Measurements from ENCODE around the gene TCEAL4.
A peak's percentile ranks its signal among the peaks of the same experiment; 100 is the strongest.

TCEAL4 gene

DNA sequence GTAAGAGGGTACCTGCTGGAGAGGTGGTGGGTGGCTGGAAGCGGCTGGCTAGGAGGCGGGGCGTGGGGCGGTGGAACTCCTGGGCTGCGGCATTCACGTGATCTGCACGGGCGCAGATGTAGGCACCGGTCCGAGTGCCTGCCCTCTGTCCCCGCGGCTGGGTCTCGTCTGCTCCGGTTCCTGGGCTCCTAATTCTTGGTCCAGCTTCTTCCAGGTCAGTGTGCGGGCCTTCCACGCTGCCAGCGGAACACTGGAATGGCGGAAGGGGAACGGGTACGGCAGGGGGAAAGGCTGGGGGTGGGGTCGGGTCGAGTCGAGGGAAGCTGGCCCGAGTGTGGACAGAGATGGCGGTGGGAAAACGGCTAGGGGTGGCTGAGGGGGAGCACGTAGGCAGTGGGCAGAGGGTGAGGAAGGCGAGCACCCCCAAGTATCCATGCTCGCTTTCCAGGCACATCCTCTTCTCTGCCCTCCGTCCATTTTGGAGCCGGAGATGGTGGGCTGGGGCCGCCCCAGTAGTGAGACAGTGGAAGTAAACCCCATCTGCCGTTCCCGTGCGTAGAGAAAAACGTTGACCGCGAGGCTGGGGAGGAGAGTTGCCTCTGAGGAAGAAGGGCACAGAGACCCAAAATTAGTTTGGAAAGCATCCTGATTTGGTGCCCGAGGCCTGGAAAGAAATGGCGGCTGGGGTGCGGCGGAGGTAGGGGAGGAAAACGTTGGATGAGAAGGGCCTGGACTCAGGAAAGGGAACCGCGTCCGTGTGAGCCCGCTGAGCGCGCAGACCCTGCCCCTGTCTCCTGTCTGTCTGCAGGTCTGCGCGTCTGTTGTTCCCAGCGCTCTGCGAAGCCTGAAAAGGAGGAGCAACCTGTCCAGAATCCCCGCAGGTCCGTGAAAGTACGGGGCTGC, at the start of gene TCEAL4:
Gene TCEAL4, plus strand, starts transcription at position 105 of the 903 bp plus-strand sequence. CDS start 1,161 bp downstream, outside the sequence.
- H3K9me3 ChIP-seq (ENCODE audit: control insufficient read depth, insufficient read depth, low read length): no peaks in the 10 kb centered on the region
- H3K4me3 ChIP-seq (ENCODE audit: low read depth, low read length): peak within 1 kb of the TSS; percentile 89
- peaks cover 13% of the 10 kb centered on the region for H3K36me3 ChIP-seq (ENCODE audit: control insufficient read depth, insufficient read depth, low read length)
- H3K27ac ChIP-seq (ENCODE audit: low read depth, low read length): no peak within 1 kb of the TSS
- H3K4me1 ChIP-seq (ENCODE audit: control insufficient read depth, insufficient read depth, low read length): no peaks in the 10 kb centered on the region
- H3K9ac ChIP-seq (ENCODE audit: low read depth, low read length): peak within 1 kb of the TSS; percentile 69
- H3K27me3 ChIP-seq (ENCODE audit: control insufficient read depth, insufficient read depth, low read length): peaks cover 10% of the 10 kb centered on the region

DNA sequence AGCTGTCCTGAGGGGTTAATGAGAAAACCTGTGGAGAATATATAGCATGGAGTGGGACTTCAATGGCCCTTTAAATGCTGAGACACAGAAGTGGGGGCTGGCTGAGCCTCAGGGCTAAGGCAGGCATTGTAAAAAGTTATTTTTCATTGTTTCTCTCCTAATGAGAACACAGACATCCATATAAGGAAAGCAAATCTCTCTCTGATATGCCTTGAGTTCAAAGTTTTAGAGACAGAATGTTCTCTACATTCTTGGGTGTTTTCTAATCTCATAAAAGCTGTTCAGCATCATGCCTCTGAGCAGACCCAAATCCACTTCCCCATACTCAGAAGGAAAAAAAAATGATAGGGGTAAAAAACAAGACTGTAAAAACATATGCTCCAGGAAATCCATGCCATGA, 49.2 kb upstream of the TCEAL4 start:
- Histone ChIP-seq H3K4me1 (ENCODE audit: control insufficient read depth, insufficient read depth, low read length) (no peaks in the 10 kb centered on the region), H3K4me3 (ENCODE audit: low read depth, low read length) (no peak overlapping the region), H3K27ac (ENCODE audit: low read depth, low read length) (no peak overlapping the region), H3K36me3 (ENCODE audit: control insufficient read depth, insufficient read depth, low read length) (no peaks in the 10 kb centered on the region), H3K9ac (ENCODE audit: low read depth, low read length) (no peak overlapping the region), H3K9me3 (ENCODE audit: control insufficient read depth, insufficient read depth, low read length) (no peaks in the 10 kb centered on the region), H3K27me3 (ENCODE audit: control insufficient read depth, insufficient read depth, low read length) (peaks cover 7% of the 10 kb centered on the region)

DNA sequence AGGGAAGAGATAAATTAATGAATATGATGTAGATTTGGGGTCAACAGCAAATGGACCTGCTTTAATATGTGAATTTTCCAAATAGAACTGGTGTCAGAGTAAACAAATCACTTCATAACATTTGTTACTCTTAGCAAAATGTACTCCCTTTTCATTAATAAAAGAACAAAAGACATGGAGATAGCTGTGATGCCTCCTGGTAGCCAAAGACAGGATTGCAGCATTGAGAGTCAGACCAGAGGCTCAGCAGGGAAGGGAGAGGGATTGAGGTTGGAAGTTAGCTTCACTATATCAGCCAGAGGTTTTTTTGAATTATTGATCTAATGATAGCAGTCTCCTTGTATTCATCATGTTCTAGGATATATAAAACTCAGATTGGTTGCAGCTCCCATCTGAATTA, 48.6 kb upstream of the TCEAL4 start:
- no peaks in the 10 kb centered on the region for H3K36me3 ChIP-seq (ENCODE audit: control insufficient read depth, insufficient read depth, low read length)

DNA sequence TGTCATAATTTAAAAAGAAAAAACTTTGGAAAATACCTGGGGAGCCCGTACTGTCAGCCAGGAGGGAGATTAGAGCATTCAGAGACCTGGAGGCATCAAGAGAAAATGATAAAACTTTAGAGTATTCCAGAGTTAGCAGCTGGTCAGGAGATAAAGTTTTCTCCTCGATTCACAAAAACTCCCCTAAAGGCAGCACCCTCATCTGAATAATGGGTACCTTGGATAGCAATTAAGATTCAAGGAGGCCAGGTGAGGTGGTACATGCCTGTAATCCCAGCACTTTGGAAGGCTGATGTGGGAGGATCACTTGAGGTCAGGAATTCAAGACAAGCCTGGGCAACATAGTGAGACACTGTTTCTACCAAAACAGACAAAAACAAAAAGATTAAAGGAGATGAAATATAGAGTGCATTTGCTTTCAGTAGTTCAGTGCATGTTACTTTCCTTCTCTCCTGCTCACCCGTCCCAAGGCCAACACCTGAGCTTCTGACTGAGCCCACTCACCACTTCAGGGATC, 47.4 kb upstream of the TCEAL4 start:
- Histone ChIP-seq H3K9me3 (ENCODE audit: control insufficient read depth, insufficient read depth, low read length) (no peaks in the 10 kb centered on the region), H3K9ac (ENCODE audit: low read depth, low read length) (no peak overlapping the region), H3K4me3 (ENCODE audit: low read depth, low read length) (no peak overlapping the region), H3K27ac (ENCODE audit: low read depth, low read length) (no peak overlapping the region), H3K4me1 (ENCODE audit: control insufficient read depth, insufficient read depth, low read length) (peaks cover 4% of the 10 kb centered on the region; the same call in 1 of the 2 replicates), H3K36me3 (ENCODE audit: control insufficient read depth, insufficient read depth, low read length) (no peaks in the 10 kb centered on the region), H3K27me3 (ENCODE audit: control insufficient read depth, insufficient read depth, low read length) (peaks cover 7% of the 10 kb centered on the region)

More for the DNA sequence above, 48.6 kb upstream of the TCEAL4 start:
- H3K27ac ChIP-seq (ENCODE audit: low read depth, low read length): no peak overlapping the region
- no peak overlapping the region for H3K4me3 ChIP-seq (ENCODE audit: low read depth, low read length)
- no peaks in the 10 kb centered on the region for H3K9me3 ChIP-seq (ENCODE audit: control insufficient read depth, insufficient read depth, low read length)
- peaks cover 7% of the 10 kb centered on the region for H3K27me3 ChIP-seq (ENCODE audit: control insufficient read depth, insufficient read depth, low read length)
- no peaks in the 10 kb centered on the region for H3K4me1 ChIP-seq (ENCODE audit: control insufficient read depth, insufficient read depth, low read length)
- no peak overlapping the region for H3K9ac ChIP-seq (ENCODE audit: low read depth, low read length)

DNA sequence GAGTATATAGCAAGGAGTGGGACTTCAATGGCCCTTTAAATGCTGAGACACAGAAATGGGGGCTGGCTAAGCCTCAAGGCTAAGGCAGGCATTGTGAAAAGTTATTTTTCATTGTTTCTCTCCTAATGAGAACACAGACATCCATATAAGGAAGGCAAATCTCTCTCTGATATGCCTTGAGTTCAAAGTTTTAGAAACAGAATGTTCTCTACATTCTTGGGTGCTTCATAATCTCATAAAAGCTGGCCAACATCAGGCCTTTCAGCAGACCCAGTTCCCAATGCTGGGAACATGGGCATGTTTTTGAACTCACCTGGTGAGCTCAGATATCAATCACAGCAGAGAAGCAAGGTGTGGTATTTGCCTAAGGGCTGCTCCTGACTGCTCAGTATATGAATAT, 46.6 kb upstream of the TCEAL4 start:
- Histone ChIP-seq H3K9me3 (ENCODE audit: control insufficient read depth, insufficient read depth, low read length) (no peaks in the 10 kb centered on the region), H3K4me1 (ENCODE audit: control insufficient read depth, insufficient read depth, low read length) (peaks cover 4% of the 10 kb centered on the region; the same call in 1 of the 2 replicates), H3K27ac (ENCODE audit: low read depth, low read length) (no peak overlapping the region), H3K9ac (ENCODE audit: low read depth, low read length) (no peak overlapping the region), H3K36me3 (ENCODE audit: control insufficient read depth, insufficient read depth, low read length) (no peaks in the 10 kb centered on the region), H3K4me3 (ENCODE audit: low read depth, low read length) (no peak overlapping the region), H3K27me3 (ENCODE audit: control insufficient read depth, insufficient read depth, low read length) (peaks cover 7% of the 10 kb centered on the region)

DNA sequence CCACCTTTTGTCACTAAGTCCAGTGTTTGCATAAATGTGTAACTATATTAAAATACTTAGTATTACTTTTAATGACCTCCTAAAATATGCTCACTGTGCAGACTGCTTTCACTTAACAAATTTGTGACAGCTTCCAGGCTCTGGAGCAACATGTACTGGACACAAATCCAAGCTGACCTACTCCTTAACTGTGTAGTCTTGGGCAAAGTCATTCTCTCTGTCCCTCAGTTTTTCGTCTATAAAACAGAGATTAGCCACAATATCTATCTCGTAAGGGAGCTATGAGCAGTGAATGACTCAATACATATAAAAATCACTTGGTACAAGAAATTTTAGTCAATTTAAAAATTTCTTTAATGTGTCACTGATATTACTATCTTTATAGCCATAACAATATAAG, 45.6 kb upstream of the TCEAL4 start:
- no peaks in the 10 kb centered on the region for H3K36me3 ChIP-seq (ENCODE audit: control insufficient read depth, insufficient read depth, low read length)

DNA sequence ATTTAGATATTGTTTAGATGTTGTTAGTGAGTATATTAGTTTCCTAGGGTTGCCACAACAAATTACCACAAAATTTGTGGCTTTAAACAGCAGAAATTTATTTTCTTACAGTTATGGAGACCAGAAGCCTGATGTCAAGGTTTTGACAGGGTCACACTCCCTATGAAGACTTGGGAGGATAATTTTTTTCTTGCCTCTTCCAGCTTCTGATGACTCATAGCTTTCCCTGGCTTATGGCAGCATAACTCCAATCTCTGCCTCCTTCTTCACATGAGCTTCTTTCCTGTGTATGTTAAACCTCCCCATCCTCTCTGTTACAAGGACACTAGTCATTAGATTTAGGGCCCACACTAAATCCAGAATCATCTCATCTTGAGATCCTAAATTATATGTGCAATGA, 45.2 kb upstream of the TCEAL4 start:
- H3K4me1 ChIP-seq (ENCODE audit: control insufficient read depth, insufficient read depth, low read length): peaks cover 4% of the 10 kb centered on the region; the same call in 1 of the 2 replicates
- no peaks in the 10 kb centered on the region; the same call in 1 of the 2 replicates for H3K27me3 ChIP-seq (ENCODE audit: control insufficient read depth, insufficient read depth, low read length)
- no peak overlapping the region for H3K4me3 ChIP-seq (ENCODE audit: low read depth, low read length)
- H3K27ac ChIP-seq (ENCODE audit: low read depth, low read length): no peak overlapping the region
- H3K9me3 ChIP-seq (ENCODE audit: control insufficient read depth, insufficient read depth, low read length): no peaks in the 10 kb centered on the region
- no peak overlapping the region for H3K9ac ChIP-seq (ENCODE audit: low read depth, low read length)
- no peaks in the 10 kb centered on the region for H3K36me3 ChIP-seq (ENCODE audit: control insufficient read depth, insufficient read depth, low read length)

More for the DNA sequence above, 45.6 kb upstream of the TCEAL4 start:
- no peaks in the 10 kb centered on the region; the same call in 1 of the 2 replicates for H3K27me3 ChIP-seq (ENCODE audit: control insufficient read depth, insufficient read depth, low read length)
- peaks cover 4% of the 10 kb centered on the region; the same call in 1 of the 2 replicates for H3K4me1 ChIP-seq (ENCODE audit: control insufficient read depth, insufficient read depth, low read length)
- no peak overlapping the region for H3K4me3 ChIP-seq (ENCODE audit: low read depth, low read length)
- no peaks in the 10 kb centered on the region for H3K9me3 ChIP-seq (ENCODE audit: control insufficient read depth, insufficient read depth, low read length)
- H3K9ac ChIP-seq (ENCODE audit: low read depth, low read length): no peak overlapping the region
- H3K27ac ChIP-seq (ENCODE audit: low read depth, low read length): no peak overlapping the region

DNA sequence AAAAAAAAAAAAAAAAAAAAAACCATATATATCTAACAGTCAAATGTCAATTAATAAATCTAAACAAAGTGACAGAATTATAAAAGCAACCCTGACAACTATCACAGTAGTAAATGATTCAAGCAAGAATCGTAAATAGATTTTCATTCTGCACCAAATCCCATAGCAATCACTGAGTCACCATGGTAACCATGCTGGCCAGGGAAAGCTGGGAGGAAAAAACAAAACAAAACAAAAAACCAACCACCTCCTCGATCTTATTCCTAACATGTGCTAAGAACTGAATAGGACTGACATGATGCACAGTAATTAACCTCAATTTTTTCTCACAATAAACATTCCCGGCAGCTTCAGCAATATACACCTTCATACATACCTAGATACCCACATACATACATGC, 35.4 kb upstream of the TCEAL4 start:
- Histone ChIP-seq H3K4me1 (ENCODE audit: control insufficient read depth, insufficient read depth, low read length) (peaks cover 9% of the 10 kb centered on the region), H3K9ac (ENCODE audit: low read depth, low read length) (no peak overlapping the region), H3K27ac (ENCODE audit: low read depth, low read length) (no peak overlapping the region), H3K4me3 (ENCODE audit: low read depth, low read length) (no peak overlapping the region), H3K36me3 (ENCODE audit: control insufficient read depth, insufficient read depth, low read length) (no peaks in the 10 kb centered on the region), H3K9me3 (ENCODE audit: control insufficient read depth, insufficient read depth, low read length) (no peaks in the 10 kb centered on the region), H3K27me3 (ENCODE audit: control insufficient read depth, insufficient read depth, low read length) (peaks cover 4% of the 10 kb centered on the region; the same call in 1 of the 2 replicates)

DNA sequence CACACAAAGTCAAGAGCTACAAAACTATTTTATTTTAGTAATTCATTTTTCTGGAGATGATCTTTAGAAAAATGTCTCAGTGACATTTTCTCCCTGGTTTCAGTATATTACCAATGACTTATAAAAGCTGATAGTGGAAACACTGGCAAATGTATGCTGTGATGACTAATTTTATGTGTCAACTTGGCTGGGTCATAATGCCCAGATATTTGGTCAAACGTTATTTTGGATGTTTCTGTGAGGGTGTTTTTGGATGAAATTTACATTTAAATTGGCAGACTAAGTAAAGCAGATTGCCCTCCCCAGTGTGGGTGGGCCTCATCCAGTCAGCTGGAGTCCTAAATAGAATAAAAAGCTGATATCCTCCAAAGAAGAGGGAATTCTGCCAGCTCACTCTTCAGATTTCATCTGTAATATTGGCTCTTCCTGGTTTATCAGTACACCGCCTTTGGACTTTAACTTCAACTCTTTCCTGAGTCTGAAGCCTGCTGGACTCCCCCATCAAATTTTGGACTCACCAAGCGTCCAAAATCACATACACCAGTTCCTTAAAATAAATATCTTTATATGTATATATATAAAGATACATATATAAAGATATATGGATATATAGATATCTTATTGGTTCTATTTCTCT, 34.8 kb upstream of the TCEAL4 start:
- no peak overlapping the region for H3K9ac ChIP-seq (ENCODE audit: low read depth, low read length)
- peaks cover 9% of the 10 kb centered on the region for H3K4me1 ChIP-seq (ENCODE audit: control insufficient read depth, insufficient read depth, low read length)

DNA sequence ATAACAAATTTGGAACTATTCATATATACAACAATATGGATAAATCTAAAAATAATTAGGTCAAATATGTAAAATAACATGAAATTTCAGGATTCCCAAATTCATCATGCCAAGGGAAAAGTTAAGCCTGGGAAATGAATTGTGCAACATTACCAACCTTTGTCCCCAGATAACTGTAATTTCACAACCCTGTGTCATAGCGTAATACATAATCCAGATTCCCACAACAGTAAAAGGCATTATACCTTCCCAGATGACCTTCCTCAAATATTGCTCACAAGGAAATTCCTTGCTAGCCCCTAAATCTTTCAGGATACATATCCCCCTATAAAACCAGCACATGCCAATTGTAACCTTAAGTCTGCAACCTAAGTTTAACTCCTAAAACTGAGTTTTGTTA, 33.1 kb upstream of the TCEAL4 start:
- Histone ChIP-seq H3K27ac (ENCODE audit: low read depth, low read length) (no peak overlapping the region), H3K9me3 (ENCODE audit: control insufficient read depth, insufficient read depth, low read length) (no peaks in the 10 kb centered on the region), H3K36me3 (ENCODE audit: control insufficient read depth, insufficient read depth, low read length) (no peaks in the 10 kb centered on the region), H3K9ac (ENCODE audit: low read depth, low read length) (no peak overlapping the region), H3K4me1 (ENCODE audit: control insufficient read depth, insufficient read depth, low read length) (peaks cover 9% of the 10 kb centered on the region), H3K27me3 (ENCODE audit: control insufficient read depth, insufficient read depth, low read length) (peaks cover 3% of the 10 kb centered on the region; the same call in 1 of the 2 replicates), H3K4me3 (ENCODE audit: low read depth, low read length) (no peak overlapping the region)

More for the DNA sequence above, 34.8 kb upstream of the TCEAL4 start:
- Histone ChIP-seq H3K9me3 (ENCODE audit: control insufficient read depth, insufficient read depth, low read length) (no peaks in the 10 kb centered on the region), H3K27ac (ENCODE audit: low read depth, low read length) (no peak overlapping the region), H3K27me3 (ENCODE audit: control insufficient read depth, insufficient read depth, low read length) (peaks cover 4% of the 10 kb centered on the region; the same call in 1 of the 2 replicates), H3K4me3 (ENCODE audit: low read depth, low read length) (no peak overlapping the region), H3K36me3 (ENCODE audit: control insufficient read depth, insufficient read depth, low read length) (no peaks in the 10 kb centered on the region)
